Upper lobe of left lung (tissue), 6 donors: ENCODE measurements around the gene MUC5AC. TPM values are rescaled to one million over a fixed set of nuclear protein-coding genes. Genes with fewer than 3 reads are reported as not detected.
"Not testable (repeated sequence)": the region's sequence is repeated elsewhere in the genome, so short reads cannot be mapped to it uniquely, and the experiment has no call there.

ENCODE experiments used
- ATAC-seq, 2 donors: fragments of 200-7000 bp; cut with Tn5 transposase; one replicate each; pipeline ENCODE4 v1.9.1; 2022; ENCODE audit warnings: mild to moderate bottlenecking in 2 of 2, moderate library complexity in 2 of 2; ENCODE audit not compliant: low FRiP score in 2 of 2
- DNase-seq, 2 donors: peaks; one replicate each; pipeline ENCODE4 v3.0.0-alpha.2; 2019 to 2020
- H3K27ac ChIP-seq, 4 donors: fragments of 200-600 bp; sonication (generic); one replicate each; pipeline ENCODE4 v1.5.1; 2016 to 2019
- H3K27me3 ChIP-seq, 4 donors: fragments of 200-600 bp; sonication (generic); one replicate each; pipeline ENCODE4 v1.5.1; 2017 to 2019
- H3K36me3 ChIP-seq, 4 donors: fragments of 200-600 bp; sonication (generic); one replicate each; pipeline ENCODE4 v1.5.1; 2016 to 2019
- H3K4me1 ChIP-seq, 4 donors: fragments of 200-600 bp; sonication (generic); one replicate each; pipeline ENCODE4 v1.5.1; 2018 to 2019
- H3K4me3 ChIP-seq, 4 donors: fragments of 200-600 bp; sonication (generic); one replicate each; pipeline ENCODE4 v1.5.1; 2017 to 2019; ENCODE audit warnings: mild to moderate bottlenecking in 2 of 4, moderate library complexity in 1 of 4
- H3K9me3 ChIP-seq, 4 donors: fragments of 200-600 bp; sonication (generic); one replicate each; pipeline ENCODE4 v1.5.1; 2018 to 2019
- EP300 ChIP-seq, 4 donors: sonication (generic); formaldehyde crosslinking; IDR thresholded peaks; one replicate each; pipeline ENCODE4 v1.5.1; 2017; ENCODE audit warnings: antibody characterized with exemption in 4 of 4, control low read depth in 2 of 4
- POLR2A ChIP-seq, 4 donors: fragments of 450-650 bp; IDR thresholded peaks; one replicate each; pipeline ENCODE4 v1.5.1; 2016 to 2017; ENCODE audit warnings: antibody characterized with exemption in 4 of 4, mild to moderate bottlenecking in 2 of 4
- POLR2AphosphoS5 ChIP-seq, 2 donors: sonication (generic); formaldehyde crosslinking; IDR thresholded peaks; one replicate each; pipeline ENCODE4 v1.5.1; 2017; ENCODE audit warnings: antibody characterized with exemption in 2 of 2
- WGBS, 2 donors: methylation state at CpG; one replicate each; pipeline ENCODE4 v1.1.5; 2017 to 2018; 5-methylcytosine and 5-hydroxymethylcytosine counted together
- total RNA-seq, 6 donors: library from RNA; depleted of rRNA in 4 of 6; stranded (reverse); fragments of >200 nt in 4 of 6; gene quantifications; one replicate each; pipeline versions ENCODE4 v1.1.0 to v1.2.1, GENCODE V29; 2016 to 2021
- TF ChIP-seq, protein P1 (sequence below), 6 experiments: fragments of 450-650 bp in 4 of 6; fragments of 200-600 bp in 2 of 6; sonication (generic) in 2 of 6; IDR thresholded peaks; one replicate each; pipeline ENCODE4 v1.5.1; 2016 to 2019; ENCODE audit warnings: antibody characterized with exemption in 6 of 6
- donor health status: DM: no; HTN: no; CAD: no; lungs with moderate emphysema.
- donor health status: DM: no; HTN: yes; CAD: no; lungs with severe emphysema.

MUC5AC gene
- total RNA-seq, 6 donors from 2014 or later = under 0.01 to 7.3 (median 0.78) TPM; not detected in 1

DNA sequence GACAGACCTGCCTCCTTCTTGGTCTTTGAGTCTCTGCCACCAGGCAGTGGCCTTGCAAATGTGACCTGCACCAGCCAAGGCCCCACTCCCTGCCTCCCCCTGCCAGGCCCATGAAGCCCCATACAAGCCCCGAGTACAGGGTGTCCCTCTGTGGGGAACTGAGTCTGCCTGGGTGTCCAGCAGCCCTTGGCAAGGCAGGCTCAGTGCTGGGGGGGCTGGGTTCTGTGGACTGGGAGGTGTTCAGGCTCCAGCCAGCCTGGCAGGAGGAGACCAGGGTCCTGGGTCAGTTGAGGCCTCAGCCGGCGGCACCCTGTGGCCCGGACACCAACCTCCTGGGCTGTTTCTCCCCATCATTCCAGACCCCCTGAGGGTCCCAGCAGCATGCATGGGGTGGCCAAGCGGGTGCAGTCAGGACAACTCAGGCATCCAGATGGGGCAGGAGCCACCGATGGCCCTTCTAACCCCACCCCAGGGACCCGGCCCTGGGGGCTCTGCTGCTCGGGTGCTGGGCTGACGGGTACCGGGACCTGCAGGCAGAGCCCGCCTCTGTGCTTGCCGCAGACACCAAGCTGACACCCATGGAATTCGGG is 5.7 kb downstream of the MUC5AC start:
- Histone ChIP-seq H3K36me3 (no peaks in the 10 kb centered on the region), H3K9me3 (no peaks in the 10 kb centered on the region), H3K4me1 (no peaks in the 10 kb centered on the region), H3K27me3 (no peaks in the 10 kb centered on the region), H3K4me3 (no peak overlapping the region), H3K27ac (no peak overlapping the region)
- WGBS, 2 donors = 77% methylated on average over 8 of the region's 13 CpGs; no CpG with 5 or more reads in 1 of the 2 donors
- DNase-seq (peak in 1 of 2 donors; percentile 55), ATAC-seq (no peak)
- no peak for TF ChIP-seq POLR2A (IDR thresholded peaks at IDR 0.05)

- Histone ChIP-seq H3K27me3 (no peaks in the 10 kb centered on the region), H3K4me3 (no peak overlapping the region), H3K9me3 (no peaks in the 10 kb centered on the region), H3K4me1 (no peaks in the 10 kb centered on the region), H3K27ac (no peak overlapping the region), H3K36me3 (no peaks in the 10 kb centered on the region)
- ATAC-seq = no peak
- DNase-seq = peak in 1 of 2 donors; percentile 68
- 52 to 75% methylated on average over 16 to 20 of the region's 28 CpGs for WGBS, 2 donors
- TF ChIP-seq POLR2AphosphoS5 (IDR thresholded peaks at IDR 0.05) = no peak
- TF ChIP-seq EP300 (IDR thresholded peaks at IDR 0.05) = no peak
- TF ChIP-seq, protein P1, sequence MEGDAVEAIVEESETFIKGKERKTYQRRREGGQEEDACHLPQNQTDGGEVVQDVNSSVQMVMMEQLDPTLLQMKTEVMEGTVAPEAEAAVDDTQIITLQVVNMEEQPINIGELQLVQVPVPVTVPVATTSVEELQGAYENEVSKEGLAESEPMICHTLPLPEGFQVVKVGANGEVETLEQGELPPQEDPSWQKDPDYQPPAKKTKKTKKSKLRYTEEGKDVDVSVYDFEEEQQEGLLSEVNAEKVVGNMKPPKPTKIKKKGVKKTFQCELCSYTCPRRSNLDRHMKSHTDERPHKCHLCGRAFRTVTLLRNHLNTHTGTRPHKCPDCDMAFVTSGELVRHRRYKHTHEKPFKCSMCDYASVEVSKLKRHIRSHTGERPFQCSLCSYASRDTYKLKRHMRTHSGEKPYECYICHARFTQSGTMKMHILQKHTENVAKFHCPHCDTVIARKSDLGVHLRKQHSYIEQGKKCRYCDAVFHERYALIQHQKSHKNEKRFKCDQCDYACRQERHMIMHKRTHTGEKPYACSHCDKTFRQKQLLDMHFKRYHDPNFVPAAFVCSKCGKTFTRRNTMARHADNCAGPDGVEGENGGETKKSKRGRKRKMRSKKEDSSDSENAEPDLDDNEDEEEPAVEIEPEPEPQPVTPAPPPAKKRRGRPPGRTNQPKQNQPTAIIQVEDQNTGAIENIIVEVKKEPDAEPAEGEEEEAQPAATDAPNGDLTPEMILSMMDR (IDR thresholded peaks at IDR 0.05) = no peak
- no peak for TF ChIP-seq POLR2A (IDR thresholded peaks at IDR 0.05)
Measured at GRCh38 chr11:1163911-1164735, 6.4 kb downstream of the MUC5AC start.

DNA sequence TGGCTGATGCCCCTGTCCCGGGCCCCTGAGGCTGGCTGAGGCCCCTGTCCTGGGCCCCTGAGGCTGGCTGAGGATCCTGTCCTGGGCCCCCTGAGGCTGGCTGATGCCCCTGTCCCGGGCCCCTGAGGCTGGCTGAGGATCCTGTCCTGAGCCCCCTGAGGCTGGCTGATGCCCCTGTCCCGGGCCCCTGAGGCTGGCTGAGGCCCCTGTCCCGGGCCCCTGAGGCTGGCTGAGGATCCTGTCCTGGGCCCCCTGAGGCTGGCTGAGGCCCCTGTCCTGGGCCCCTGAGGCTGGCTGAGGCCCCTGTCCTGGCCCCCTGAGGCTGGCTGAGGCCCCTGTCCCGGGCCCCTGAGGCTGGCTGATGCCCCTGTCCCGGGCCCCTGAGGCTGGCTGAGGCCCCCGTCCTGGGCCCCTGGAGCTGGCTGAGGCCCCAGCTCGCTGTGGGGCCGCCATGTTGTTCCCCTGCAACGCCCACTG is 7.1 kb downstream of the MUC5AC start:
- not testable (repeated sequence) for H3K27ac ChIP-seq, H3K27me3 ChIP-seq, H3K9me3 ChIP-seq, H3K4me3 ChIP-seq, H3K4me1 ChIP-seq, H3K36me3 ChIP-seq, ATAC-seq
- 67% methylated on average over 5 of the region's 10 CpGs; no CpG with 5 or more reads in 1 of the 2 donors for WGBS, 2 donors
- peak in 1 of 2 donors; percentile 73 for DNase-seq

DNA sequence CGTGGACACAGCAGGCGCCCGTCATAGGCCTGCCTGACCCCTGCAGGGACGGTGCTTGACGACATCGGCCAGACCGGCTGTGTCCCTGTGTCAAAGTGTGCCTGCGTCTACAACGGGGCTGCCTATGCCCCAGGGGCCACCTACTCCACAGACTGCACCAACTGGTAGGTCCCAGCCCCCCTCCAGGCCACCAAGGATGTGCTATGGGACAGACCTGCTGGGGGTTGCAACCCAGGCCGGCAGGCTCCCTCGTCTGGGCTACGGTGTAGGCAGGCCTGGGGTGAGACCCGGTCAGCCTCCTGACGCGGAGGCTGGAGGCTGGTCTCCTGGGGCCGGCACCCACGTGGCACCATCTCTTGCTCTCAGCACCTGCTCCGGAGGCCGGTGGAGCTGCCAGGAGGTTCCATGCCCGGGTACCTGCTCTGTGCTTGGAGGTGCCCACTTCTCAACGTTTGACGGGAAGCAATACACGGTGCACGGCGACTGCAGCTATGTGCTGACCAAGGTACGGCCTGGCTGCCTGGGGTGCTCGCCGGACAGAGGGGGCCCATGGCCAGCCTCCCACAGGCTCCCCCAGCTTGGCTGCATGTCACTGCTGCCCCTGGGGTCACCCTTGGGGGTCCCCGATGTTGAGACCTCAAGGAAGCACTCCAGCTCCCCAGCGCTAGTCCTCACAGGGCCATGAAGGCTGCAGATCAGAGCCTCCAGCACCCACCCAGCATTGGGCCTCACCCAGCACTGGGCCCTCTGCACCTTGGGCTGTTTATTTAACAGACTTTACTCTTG is 7.7 kb downstream of the MUC5AC start:
- peak in 1 of 2 donors; percentile 72 for DNase-seq
- Histone ChIP-seq H3K27ac (no peak overlapping the region), H3K4me3 (no peak overlapping the region), H3K36me3 (no peaks in the 10 kb centered on the region), H3K9me3 (no peaks in the 10 kb centered on the region), H3K27me3 (no peaks in the 10 kb centered on the region), H3K4me1 (no peaks in the 10 kb centered on the region)
- WGBS, 2 donors = 91 to 94% methylated on average over 4 to 6 of the region's 30 CpGs
- ATAC-seq = no peak
- TF ChIP-seq POLR2A (IDR thresholded peaks at IDR 0.05) (no peak), EP300 (IDR thresholded peaks at IDR 0.05) (no peak), POLR2AphosphoS5 (IDR thresholded peaks at IDR 0.05) (no peak)
- TF ChIP-seq, protein P1 (IDR thresholded peaks at IDR 0.05) = no peak

DNA sequence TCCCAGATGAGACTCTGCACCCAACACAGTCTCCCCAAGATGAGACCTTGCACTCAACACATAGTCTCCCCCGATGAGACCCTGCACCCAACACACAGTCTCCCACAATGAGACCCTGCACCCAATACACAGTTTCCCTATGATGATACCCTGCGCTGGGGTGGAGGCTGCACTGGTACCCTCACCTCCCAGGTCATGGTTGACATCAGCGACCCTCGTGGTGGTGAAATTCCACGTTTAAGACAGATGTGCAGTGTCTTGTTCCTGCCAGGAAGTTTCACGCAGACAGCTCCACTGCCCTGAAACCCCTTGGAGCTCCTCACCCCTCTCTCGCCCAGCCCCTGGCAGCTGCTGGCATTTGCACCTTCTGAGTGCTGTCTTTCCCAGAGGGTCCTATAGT is 9.5 kb downstream of the MUC5AC start:
- Histone ChIP-seq H3K27ac (no peak overlapping the region), H3K36me3 (no peaks in the 10 kb centered on the region), H3K9me3 (no peaks in the 10 kb centered on the region), H3K4me3 (no peak overlapping the region), H3K27me3 (no peaks in the 10 kb centered on the region), H3K4me1 (no peaks in the 10 kb centered on the region)
- 76 to 77% methylated on average over 7 of the region's 7 CpGs for WGBS, 2 donors
- no peak for DNase-seq
- TF ChIP-seq POLR2A (IDR thresholded peaks at IDR 0.05) (no peak), POLR2AphosphoS5 (IDR thresholded peaks at IDR 0.05) (no peak), EP300 (IDR thresholded peaks at IDR 0.05) (no peak)
- TF ChIP-seq, protein P1 (IDR thresholded peaks at IDR 0.05) = no peak
- ATAC-seq = no peak
